HG03520 (cell line): ENCODE data around the gene NRM.
A peak's percentile ranks its signal among the peaks of the same experiment; 100 is the strongest.
"Not testable (repeated sequence)": the region's sequence is repeated elsewhere in the genome, so short reads cannot be mapped to it uniquely, and the experiment has no call there.

Source experiments
- ATAC-seq: cut with Tn5 transposase; IDR thresholded peaks from one replicate; pipeline ENCODE4 v1.9.1; 2021; ENCODE audit warnings: mild to moderate bottlenecking, moderate library complexity; ENCODE audit not compliant: unreplicated experiment

NRM gene

GRCh38 chr6:30720738-30721197 lies 30.0 kb upstream of the NRM start:
- no peak for ATAC-seq

- ATAC-seq, result peak; percentile 37
These were observed 29.3 kb upstream of the NRM start, which contains the start of gene TUBB for GRCh38 chr6:30719791-30720737. TUBB (plus strand) TSS chr6:30720352; CDS start chr6:30720507, 155 bp downstream.

GRCh38 chr6:30719356-30719755 lies 28.6 kb upstream of the NRM start:
- no peak for ATAC-seq

GRCh38 chr6:30717845-30718720 lies 27.3 kb upstream of the NRM start:
- ATAC-seq, result not testable (repeated sequence)

GRCh38 chr6:30717129-30717844 lies 26.5 kb upstream of the NRM start, which contains the start of gene MDC1:
MDC1 (minus strand) TSS chr6:30717281; CDS start chr6:30715175, 2,106 bp downstream.
- peak; percentile 72 for ATAC-seq

GRCh38 chr6:30716879-30717128 lies 26.0 kb upstream of the NRM start:
- ATAC-seq, result no peak

- no peak for ATAC-seq
These were observed 23.5 kb upstream of the NRM start for GRCh38 chr6:30714263-30714662.

GRCh38 chr6:30712441-30712945 lies 21.7 kb upstream of the NRM start:
- no peak for ATAC-seq

GRCh38 chr6:30711758-30712380 lies 21.1 kb upstream of the NRM start:
- ATAC-seq, result no peak

- no peak for ATAC-seq
These were observed 18.5 kb upstream of the NRM start for GRCh38 chr6:30709101-30709868.

GRCh38 chr6:30707281-30707850 lies 16.6 kb upstream of the NRM start:
- no peak for ATAC-seq

GRCh38 chr6:30705620-30706019 lies 14.8 kb upstream of the NRM start:
- no peak for ATAC-seq

- no peak for ATAC-seq
These were observed 13.0 kb upstream of the NRM start for GRCh38 chr6:30703821-30704220.

- ATAC-seq, result no peak
These were observed 12.2 kb upstream of the NRM start for GRCh38 chr6:30703011-30703410.

- ATAC-seq, result no peak
These were observed 9.6 kb upstream of the NRM start for GRCh38 chr6:30700340-30700739.

GRCh38 chr6:30696432-30696831 lies 5.6 kb upstream of the NRM start:
- ATAC-seq, result no peak

GRCh38 chr6:30691208-30691847 lies 544 bp upstream of the NRM start:
- ATAC-seq, result no peak

GRCh38 chr6:30689985-30690384 lies 799 bp downstream of the NRM start:
- ATAC-seq, result no peak
